Urinary bladder (tissue), 4 donors: ENCODE measurements around the gene SKAP2. TPM values are rescaled to one million over a fixed set of nuclear protein-coding genes. Genes with fewer than 3 reads are reported as not detected.
A peak's percentile ranks its signal among the peaks of the same experiment; 100 is the strongest.

Experiments used
- DNase-seq: peaks from one replicate; pipeline ENCODE4 v3.0.0-alpha.2; 2015; ENCODE audit errors: extremely low spot score
- H3K27ac ChIP-seq: one replicate; pipeline ENCODE4 v1.5.1; 2013; ENCODE audit warnings: low read depth, mild to moderate bottlenecking, moderate library complexity
- H3K36me3 ChIP-seq: one replicate; pipeline ENCODE4 v1.6.1; 2013; ENCODE audit warnings: mild to moderate bottlenecking, moderate library complexity; ENCODE audit not compliant: insufficient read depth
- H3K4me1 ChIP-seq: one replicate; pipeline ENCODE4 v1.6.1; 2013; ENCODE audit warnings: mild to moderate bottlenecking, moderate library complexity; ENCODE audit not compliant: insufficient read depth
- H3K4me3 ChIP-seq: one replicate; pipeline ENCODE4 v1.5.1; 2013; ENCODE audit warnings: low read depth, low read length
- WGBS: extraction: QIAGEN DNeasy Blood & Tissue Kit; methylation state at CpG from one replicate; pipeline ENCODE4 v1.1.7; 2013; 5-methylcytosine and 5-hydroxymethylcytosine counted together
- polyA plus RNA-seq: library from polyadenylated mRNA; stranded (reverse); fragments of 200-250 nt; gene quantifications from one replicate; pipeline ENCODE4 v1.2.3, GENCODE V29; 2013
- total RNA-seq: library from RNA; depleted of rRNA; stranded (reverse); fragments of >200 nt; gene quantifications from one replicate; pipeline ENCODE4 v1.2.3, GENCODE V29; 2014
- donor health status: healthy with polysubstance abuse.
- donor health status: healthy.

The SKAP2 gene
- total and polyA plus RNA-seq, 2 donors: 22.0 to 27.2 TPM

DNA sequence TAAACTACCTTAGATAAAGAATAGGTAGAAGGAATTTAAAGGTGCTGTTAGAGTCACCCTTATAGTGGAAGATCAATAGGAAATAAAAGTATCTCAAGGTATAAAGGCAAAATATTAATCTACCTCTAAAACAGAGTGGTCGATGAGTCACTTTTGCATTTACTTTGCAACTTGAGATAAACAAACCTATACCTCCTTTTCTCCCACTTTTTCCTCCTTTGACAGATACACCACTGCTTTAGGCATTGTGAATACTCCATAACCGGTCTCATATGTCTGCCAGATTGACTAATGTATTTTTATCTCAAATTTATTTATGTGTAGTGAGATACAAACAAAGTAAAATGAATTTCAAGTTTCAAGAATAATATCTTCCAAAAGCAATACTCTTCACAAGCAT is 193.5 kb downstream of the SKAP2 start:
- H3K36me3 ChIP-seq: peaks cover 1% of the 10 kb centered on the region
- no peak overlapping the region for H3K27ac ChIP-seq
- H3K4me1 ChIP-seq: no peaks in the 10 kb centered on the region
- 90% methylated on average over 2 of the region's 2 CpGs for WGBS
- no peak overlapping the region for H3K4me3 ChIP-seq
- no peak for DNase-seq

DNA sequence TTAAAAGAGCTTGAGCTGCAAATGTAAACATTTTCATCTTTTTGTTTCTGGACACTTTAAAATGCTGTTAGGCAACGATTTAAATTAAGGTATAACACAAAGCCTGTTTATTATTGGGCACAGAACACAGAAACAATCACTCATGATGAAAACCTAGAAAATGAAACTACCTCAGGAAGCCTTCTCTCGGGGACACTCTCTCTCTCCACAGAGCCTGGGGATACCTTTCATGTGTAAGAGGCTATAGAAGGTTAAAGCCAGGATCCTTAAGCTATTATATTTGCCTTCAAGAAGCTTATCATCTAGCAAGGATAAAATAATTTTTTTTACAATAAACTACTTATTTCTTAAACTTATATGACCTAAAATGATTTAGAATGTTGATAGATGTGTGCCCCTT is 194.1 kb downstream of the SKAP2 start:
- H3K36me3 ChIP-seq: peaks cover 1% of the 10 kb centered on the region
- no peaks in the 10 kb centered on the region for H3K4me1 ChIP-seq
- no peak for DNase-seq
- H3K27ac ChIP-seq: no peak overlapping the region
- H3K4me3 ChIP-seq: no peak overlapping the region
- 68% methylated on average over 2 of the region's 2 CpGs for WGBS

- 94% methylated on average over 4 of the region's 4 CpGs for WGBS
- no peak overlapping the region for H3K4me3 ChIP-seq
- no peak for DNase-seq
- H3K36me3 ChIP-seq: peaks cover 1% of the 10 kb centered on the region
- H3K27ac ChIP-seq: no peak overlapping the region
- H3K4me1 ChIP-seq: no peaks in the 10 kb centered on the region
Measured at GRCh38 chr7:26668821-26669220, 195.6 kb downstream of the SKAP2 start.

DNA sequence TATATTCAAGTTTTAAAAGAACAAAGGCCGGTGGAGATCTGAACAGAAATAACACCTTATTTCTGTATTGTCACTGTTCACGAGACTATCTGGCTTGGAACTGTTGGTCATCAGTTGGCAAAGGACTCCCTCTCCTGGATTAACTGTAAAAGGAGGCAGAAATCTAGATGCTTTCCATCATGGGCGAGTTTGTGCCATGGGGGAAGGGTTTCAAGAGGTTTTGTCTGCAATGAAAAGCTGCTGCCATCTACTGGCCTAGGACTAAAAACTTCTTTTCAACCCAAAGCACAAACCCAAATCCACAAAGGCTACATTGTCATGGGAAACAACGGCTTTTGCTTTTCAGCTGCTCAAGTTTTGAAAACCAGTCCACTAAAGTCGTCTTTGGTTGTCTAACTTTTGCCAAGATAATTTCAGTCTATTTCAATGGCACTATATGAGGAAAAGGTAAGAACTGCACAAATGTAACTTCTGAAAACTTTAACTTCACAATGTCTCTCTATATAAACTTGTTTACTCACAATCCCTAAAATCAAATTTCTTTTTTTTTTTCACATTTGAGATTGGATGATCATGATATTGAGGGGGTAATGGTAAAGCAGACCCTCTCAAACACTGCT is 196.8 kb downstream of the SKAP2 start:
- Histone ChIP-seq H3K4me3 (no peak overlapping the region), H3K27ac (no peak overlapping the region), H3K36me3 (peaks cover 1% of the 10 kb centered on the region), H3K4me1 (no peaks in the 10 kb centered on the region)
- 11% methylated on average over 5 of the region's 5 CpGs for WGBS
- peak; percentile 95 for DNase-seq

DNA sequence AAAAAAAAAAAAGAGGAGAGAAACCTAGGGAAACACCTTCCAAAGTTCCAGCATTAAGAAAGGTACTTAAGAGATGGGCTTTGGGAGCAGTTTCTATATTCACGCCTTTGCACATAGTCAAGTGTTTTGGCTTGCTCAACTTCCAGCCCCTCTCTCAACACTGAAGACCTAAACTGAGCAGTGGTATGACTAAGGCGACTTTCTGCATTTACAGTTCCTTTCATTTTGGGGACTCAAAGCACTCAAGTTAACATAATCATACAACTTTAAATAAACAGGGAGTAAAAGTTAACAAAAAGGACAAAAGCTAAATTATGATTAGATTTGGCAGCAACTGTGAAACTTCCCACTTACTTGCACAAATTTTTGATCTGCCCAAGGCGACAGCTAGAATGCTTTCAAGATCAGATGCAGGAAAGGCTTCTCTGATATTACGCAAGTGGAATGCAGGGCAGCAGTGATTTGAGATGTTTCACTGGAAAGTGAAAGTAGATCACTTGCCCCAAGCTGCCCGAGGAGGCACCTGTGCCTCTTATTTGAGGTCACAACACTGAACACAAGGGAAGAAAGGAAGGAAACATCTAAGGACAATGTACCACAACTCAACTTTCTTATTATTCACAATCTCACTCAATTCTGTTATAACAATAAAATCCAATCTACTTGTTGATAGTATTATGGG is 199.5 kb downstream of the SKAP2 start:
- no peak for DNase-seq
- H3K36me3 ChIP-seq: peaks cover 1% of the 10 kb centered on the region

DNA sequence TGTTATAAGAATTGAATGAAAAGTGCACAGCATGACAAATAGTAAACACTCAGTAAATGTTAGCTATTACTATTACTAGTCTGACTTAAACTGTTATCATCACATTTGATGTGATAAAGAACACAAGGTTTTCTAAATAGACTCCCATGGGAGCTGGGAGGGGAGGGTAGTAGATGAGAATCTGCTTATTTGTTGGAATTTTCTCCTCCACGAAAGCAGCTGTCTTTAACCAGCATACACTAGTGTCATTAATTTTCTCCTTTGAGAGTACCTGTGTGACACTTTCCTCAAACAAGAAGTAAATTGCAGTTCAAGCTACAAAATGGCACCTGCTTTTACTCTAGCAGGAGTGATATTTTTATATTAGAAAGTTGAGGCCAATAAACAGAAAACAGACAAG is 200.1 kb downstream of the SKAP2 start:
- no peaks in the 10 kb centered on the region for H3K4me1 ChIP-seq
- WGBS: 94% methylated on average over 1 of the region's 1 CpG
- DNase-seq: no peak
- H3K4me3 ChIP-seq: no peak overlapping the region
- no peak overlapping the region for H3K27ac ChIP-seq
- peaks cover 1% of the 10 kb centered on the region for H3K36me3 ChIP-seq

More for the DNA sequence above, 199.5 kb downstream of the SKAP2 start:
- Histone ChIP-seq H3K4me3 (no peak overlapping the region), H3K4me1 (no peaks in the 10 kb centered on the region), H3K27ac (no peak overlapping the region)
- WGBS: 78% methylated on average over 5 of the region's 5 CpGs

DNA sequence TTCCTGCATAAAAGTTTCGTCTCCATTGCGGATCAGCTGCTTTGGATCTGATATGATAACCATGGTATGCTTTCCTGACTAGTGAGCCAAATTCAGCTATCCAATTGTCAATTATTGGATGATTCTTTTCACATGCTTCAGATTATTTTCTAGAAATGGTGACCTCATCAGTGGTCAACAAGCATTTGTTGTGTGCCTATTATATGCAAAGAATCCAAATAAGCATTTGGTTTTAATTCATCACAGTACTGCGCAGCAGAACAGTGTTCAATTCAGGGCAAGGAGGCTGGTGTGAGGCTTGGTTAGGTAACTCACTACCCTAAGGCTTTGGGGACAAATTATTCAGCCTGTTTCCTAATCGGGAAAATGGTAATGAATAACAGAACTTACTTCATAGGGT is 200.5 kb downstream of the SKAP2 start:
- Histone ChIP-seq H3K4me1 (no peaks in the 10 kb centered on the region), H3K36me3 (peaks cover 1% of the 10 kb centered on the region), H3K27ac (no peak overlapping the region), H3K4me3 (no peak overlapping the region)
- DNase-seq: no peak
- 91% methylated on average over 4 of the region's 4 CpGs for WGBS

GRCh38 chr7:26662646-26663045 is 201.7 kb downstream of the SKAP2 start:
- no peak overlapping the region for H3K4me3 ChIP-seq
- H3K27ac ChIP-seq: no peak overlapping the region
- no peaks in the 10 kb centered on the region for H3K4me1 ChIP-seq
- DNase-seq: no peak
- no peaks in the 10 kb centered on the region for H3K36me3 ChIP-seq
- 82% methylated on average over 6 of the region's 6 CpGs for WGBS

- no peaks in the 10 kb centered on the region for H3K36me3 ChIP-seq
- H3K4me1 ChIP-seq: no peaks in the 10 kb centered on the region
- WGBS: 82% methylated on average over 3 of the region's 3 CpGs
- no peak overlapping the region for H3K27ac ChIP-seq
- no peak for DNase-seq
- no peak overlapping the region for H3K4me3 ChIP-seq
Measured at GRCh38 chr7:26659121-26659520, 205.3 kb downstream of the SKAP2 start.

DNA sequence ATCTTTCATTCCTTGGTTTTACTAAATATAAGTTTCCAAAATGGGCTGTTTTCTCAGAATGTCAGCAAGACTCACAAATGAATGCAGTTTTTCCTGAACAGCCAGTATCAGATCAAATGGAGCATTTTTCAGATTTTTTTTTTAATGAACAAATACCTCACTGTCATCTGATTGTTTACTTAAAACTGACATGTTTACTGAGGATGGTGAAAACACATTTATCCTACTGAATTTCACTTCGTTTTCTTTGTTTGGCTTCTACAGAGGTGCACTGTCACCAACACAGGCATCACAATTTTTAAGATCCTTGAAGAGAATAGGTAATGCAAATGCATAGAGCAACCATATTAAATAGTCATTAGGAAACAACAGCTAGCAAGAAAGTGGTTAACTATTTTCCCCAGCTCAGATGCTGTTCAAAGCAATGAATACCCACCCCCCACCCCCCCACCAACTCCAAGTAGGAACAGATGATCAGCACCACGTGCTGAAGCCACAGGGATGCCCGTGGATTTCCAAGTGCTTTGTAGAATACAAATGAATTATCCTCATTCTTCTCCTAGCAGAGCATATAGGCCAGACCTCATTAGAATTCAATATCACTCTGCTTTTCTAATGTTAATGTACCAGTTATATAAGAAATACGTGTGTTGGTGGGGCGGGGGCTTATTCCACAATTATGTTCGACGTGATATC is 205.9 kb downstream of the SKAP2 start:
- no peak for DNase-seq
- 76% methylated on average over 7 of the region's 7 CpGs for WGBS
- no peaks in the 10 kb centered on the region for H3K36me3 ChIP-seq
- no peaks in the 10 kb centered on the region for H3K4me1 ChIP-seq
- H3K4me3 ChIP-seq: no peak overlapping the region
- no peak overlapping the region for H3K27ac ChIP-seq

DNA sequence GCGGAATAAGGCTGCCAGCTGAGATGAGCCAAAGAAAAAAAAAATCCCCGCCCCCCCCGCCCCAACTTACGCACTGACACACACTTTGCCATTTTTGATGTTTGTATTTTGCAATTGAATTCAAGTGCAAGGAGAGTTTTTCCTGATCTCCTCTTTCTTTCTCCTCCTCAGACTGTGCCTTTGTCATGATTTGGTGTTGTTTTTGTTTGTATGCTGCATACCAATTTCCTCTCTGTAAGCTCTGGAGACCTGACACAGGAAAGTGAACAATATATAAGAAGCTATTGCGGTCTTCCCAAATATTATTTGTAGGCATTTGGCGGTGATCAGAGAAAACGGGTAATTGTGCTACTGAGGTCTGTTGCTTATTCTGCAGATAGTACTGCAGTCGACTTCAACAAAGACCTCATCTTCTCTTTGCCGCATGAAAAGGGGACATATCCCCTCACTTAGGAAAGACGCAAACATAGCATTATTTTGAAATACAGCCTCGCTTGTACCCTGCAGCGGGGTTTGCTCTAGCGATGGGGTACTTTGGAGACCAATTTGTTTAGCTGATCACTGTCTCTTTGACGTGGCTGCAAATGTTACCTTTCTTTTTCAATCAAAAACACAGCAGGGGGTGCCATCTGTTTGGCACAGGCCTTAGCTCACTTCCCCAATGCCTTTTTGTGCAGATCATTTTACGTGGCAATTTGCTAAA is 206.6 kb downstream of the SKAP2 start:
- Histone ChIP-seq H3K4me1 (no peaks in the 10 kb centered on the region), H3K27ac (no peak overlapping the region), H3K36me3 (no peaks in the 10 kb centered on the region), H3K4me3 (no peak overlapping the region)
- DNase-seq: no peak
- 69% methylated on average over 15 of the region's 15 CpGs for WGBS

- H3K4me3 ChIP-seq: no peak overlapping the region
- no peak overlapping the region for H3K27ac ChIP-seq
- 73% methylated on average over 2 of the region's 2 CpGs for WGBS
- no peaks in the 10 kb centered on the region for H3K4me1 ChIP-seq
- no peaks in the 10 kb centered on the region for H3K36me3 ChIP-seq
- no peak for DNase-seq
Measured at GRCh38 chr7:26657206-26657641, 207.2 kb downstream of the SKAP2 start.

- 57% methylated on average over 4 of the region's 4 CpGs for WGBS
- H3K36me3 ChIP-seq: no peaks in the 10 kb centered on the region
- no peak overlapping the region for H3K4me3 ChIP-seq
- DNase-seq: no peak
- no peak overlapping the region for H3K27ac ChIP-seq
- no peaks in the 10 kb centered on the region for H3K4me1 ChIP-seq
Measured at GRCh38 chr7:26656735-26657134, 207.7 kb downstream of the SKAP2 start.
